Uterus (tissue), 2 donors: ENCODE results near the gene STUB1.
A peak's percentile ranks its signal among the peaks of the same experiment; 100 is the strongest.

Source experiments
- POLR2A ChIP-seq, 2 donors: fragments of 450-650 bp; IDR thresholded peaks; one replicate each; pipeline ENCODE4 v1.6.1; 2016; ENCODE audit warnings: antibody characterized with exemption in 2 of 2, mild to moderate bottlenecking in 1 of 2, moderate library complexity in 1 of 2
- TF ChIP-seq, protein P1 (sequence below), 4 experiments: fragments of 200-600 bp in 2 of 4; fragments of 450-650 bp in 2 of 4; sonication (generic) in 2 of 4; IDR thresholded peaks; one replicate each; pipeline ENCODE4 v1.5.1; 2016 to 2019; ENCODE audit warnings: antibody characterized with exemption in 4 of 4, mild to moderate bottlenecking in 2 of 4, moderate library complexity in 1 of 4

DNA sequence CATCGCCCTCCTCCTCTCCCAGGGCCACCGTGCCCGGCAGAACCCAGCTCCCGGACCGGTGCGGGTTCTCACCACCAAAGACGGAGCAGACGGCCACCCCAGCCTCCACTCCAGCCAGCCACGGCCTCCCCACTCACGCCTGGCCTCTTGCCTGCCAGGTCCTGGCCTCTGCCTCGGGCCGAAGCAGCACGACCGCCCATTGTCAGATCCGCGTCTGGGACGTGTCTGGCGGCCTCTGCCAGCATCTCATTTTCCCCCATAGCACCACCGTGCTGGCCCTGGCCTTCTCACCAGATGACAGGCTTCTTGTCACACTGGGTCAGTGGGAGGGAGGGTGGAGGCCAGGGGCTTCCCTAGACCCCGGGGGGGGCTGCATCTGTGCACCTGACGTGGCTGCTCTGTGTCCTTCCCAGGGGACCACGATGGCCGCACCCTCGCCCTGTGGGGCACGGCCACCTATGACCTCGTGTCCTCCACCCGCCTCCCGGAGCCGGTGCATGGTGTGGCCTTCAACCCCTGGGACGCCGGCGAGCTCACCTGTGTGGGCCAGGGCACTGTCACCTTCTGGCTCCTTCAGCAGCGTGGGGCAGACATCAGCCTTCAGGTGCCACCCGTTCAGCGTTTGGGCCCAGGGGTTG, 18.9 kb upstream of the STUB1 start:
- no peak for TF ChIP-seq POLR2A (IDR thresholded peaks at IDR 0.05)
- TF ChIP-seq, protein P1, sequence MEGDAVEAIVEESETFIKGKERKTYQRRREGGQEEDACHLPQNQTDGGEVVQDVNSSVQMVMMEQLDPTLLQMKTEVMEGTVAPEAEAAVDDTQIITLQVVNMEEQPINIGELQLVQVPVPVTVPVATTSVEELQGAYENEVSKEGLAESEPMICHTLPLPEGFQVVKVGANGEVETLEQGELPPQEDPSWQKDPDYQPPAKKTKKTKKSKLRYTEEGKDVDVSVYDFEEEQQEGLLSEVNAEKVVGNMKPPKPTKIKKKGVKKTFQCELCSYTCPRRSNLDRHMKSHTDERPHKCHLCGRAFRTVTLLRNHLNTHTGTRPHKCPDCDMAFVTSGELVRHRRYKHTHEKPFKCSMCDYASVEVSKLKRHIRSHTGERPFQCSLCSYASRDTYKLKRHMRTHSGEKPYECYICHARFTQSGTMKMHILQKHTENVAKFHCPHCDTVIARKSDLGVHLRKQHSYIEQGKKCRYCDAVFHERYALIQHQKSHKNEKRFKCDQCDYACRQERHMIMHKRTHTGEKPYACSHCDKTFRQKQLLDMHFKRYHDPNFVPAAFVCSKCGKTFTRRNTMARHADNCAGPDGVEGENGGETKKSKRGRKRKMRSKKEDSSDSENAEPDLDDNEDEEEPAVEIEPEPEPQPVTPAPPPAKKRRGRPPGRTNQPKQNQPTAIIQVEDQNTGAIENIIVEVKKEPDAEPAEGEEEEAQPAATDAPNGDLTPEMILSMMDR (IDR thresholded peaks at IDR 0.05), result peak in 2 of 4 experiments; percentile 1 to 9
